H1 (cell line): Measurements from ENCODE around the gene DUOXA1. TPM values are rescaled to one million over a fixed set of nuclear protein-coding genes. Genes with fewer than 3 reads are reported as not detected.

ENCODE experiments used
- CTCF ChIA-PET: fragments of 300-600 bp; sonication (Branson Sonifier 250); formaldehyde crosslinking; loops from one replicate; lab custom pipeline; 2021; ENCODE audit not compliant: partially characterized antibody; lab: Charles Lee
- POLR2A ChIA-PET: fragments of 300-600 bp; sonication (Branson Sonifier 250); formaldehyde crosslinking; loops from one replicate; lab custom pipeline; 2021; ENCODE audit warnings: inconsistent platforms; ENCODE audit not compliant: partially characterized antibody; lab: Charles Lee
- DNase-seq, 2 experiments: peaks; one replicate each; pipeline versions ENCODE4 v3.0.0 to v3.0.0-alpha.2; 2010 to 2022; ENCODE audit warnings: low spot score in 2 of 2, low read depth in 1 of 2, mixed read lengths in 1 of 2
- FAIRE-seq: peaks from 2 replicates; lab custom pipeline; 2011; peaks lifted over from hg19 to GRCh38; lab: Jason Lieb, UNC
- H2AFZ ChIP-seq: 2 replicates; pipeline ENCODE4 v1.8.1; 2012; ENCODE audit warnings: low read length, inconsistent platforms
- H2AK5ac ChIP-seq: 2 replicates; pipeline ENCODE4 v1.6.1; 2013; ENCODE audit warnings: low read depth, low read length
- H2BK120ac ChIP-seq: replicated peaks from 2 replicates; pipeline ENCODE3; 2013; ENCODE audit warnings: low read depth, low read length, inconsistent platforms
- H2BK12ac ChIP-seq: 2 replicates; pipeline ENCODE4 v1.6.1; 2013; ENCODE audit warnings: low read depth, low read length
- H2BK15ac ChIP-seq: 2 replicates; pipeline ENCODE4 v1.6.1; 2013; ENCODE audit warnings: low read length
- H2BK20ac ChIP-seq: 2 replicates; pipeline ENCODE4 v1.6.1; 2013; ENCODE audit warnings: low read length
- H2BK5ac ChIP-seq: 2 replicates; pipeline ENCODE4 v1.6.1; 2013; ENCODE audit warnings: low read depth, low read length
- H3K14ac ChIP-seq: 2 replicates; pipeline ENCODE4 v1.6.1; 2013; ENCODE audit warnings: inconsistent platforms; ENCODE audit not compliant: insufficient read length
- H3K18ac ChIP-seq: 2 replicates; pipeline ENCODE4 v1.6.1; 2013; ENCODE audit warnings: low read length; ENCODE audit errors: extremely low read depth
- H3K23ac ChIP-seq: 2 replicates; pipeline ENCODE4 v1.6.1; 2013; ENCODE audit warnings: inconsistent platforms; ENCODE audit not compliant: insufficient read length
- H3K23me2 ChIP-seq: 2 replicates; pipeline ENCODE4 v1.6.1; 2013; ENCODE audit warnings: low read depth, low read length
- H3K27ac ChIP-seq: 2 replicates; pipeline ENCODE4 v1.6.1; 2011; ENCODE audit warnings: low read depth, low read length, inconsistent platforms
- H3K27me3 ChIP-seq, 4 experiments: replicated peaks in 1 of 4; 1 replicate in 1 of 4; 2 replicates in 3 of 4; pipeline versions ENCODE4 v1.6.1 to v1.8.1; 2011 to 2013; ENCODE audit warnings: low read length in 3 of 4, mild to moderate bottlenecking in 3 of 4, inconsistent platforms in 2 of 4, mixed read lengths in 2 of 4, moderate library complexity in 1 of 4; ENCODE audit not compliant: control insufficient read depth in 3 of 4, insufficient read depth in 3 of 4; ENCODE audit errors: extremely low read depth in 1 of 4
- H3K36me3 ChIP-seq, 4 experiments: 2 replicates each; pipeline versions ENCODE4 v1.6.1 to v1.8.1; 2011 to 2013; ENCODE audit warnings: mild to moderate bottlenecking in 4 of 4, low read length in 3 of 4, moderate library complexity in 2 of 4, control low read depth in 1 of 4, inconsistent platforms in 1 of 4; ENCODE audit not compliant: insufficient read depth in 4 of 4, control insufficient read depth in 2 of 4
- H3K4ac ChIP-seq: replicated peaks from 2 replicates; pipeline ENCODE3; 2013; ENCODE audit warnings: low read length, low read depth, mixed read lengths, inconsistent platforms; ENCODE audit not compliant: insufficient read length
- H3K4me1 ChIP-seq, 4 experiments: replicated peaks in 1 of 4; 1 replicate in 1 of 4; 2 replicates in 3 of 4; pipeline versions ENCODE4 v1.6.1 to v1.8.1; 2011 to 2013; ENCODE audit warnings: low read length in 3 of 4, inconsistent platforms in 2 of 4, mixed read lengths in 1 of 4; ENCODE audit not compliant: insufficient read depth in 4 of 4, control insufficient read depth in 3 of 4
- H3K4me2 ChIP-seq, 2 experiments: 2 replicates each; pipeline versions ENCODE4 v1.6.1 to v1.8.1; 2011 to 2013; ENCODE audit warnings: low read depth in 2 of 2, low read length in 2 of 2, control low read depth in 1 of 2, inconsistent platforms in 1 of 2, mild to moderate bottlenecking in 1 of 2; ENCODE audit not compliant: insufficient read depth in 1 of 2
- H3K4me3 ChIP-seq, 4 experiments: fragments of 200-600, 300-600 bp in 1 of 4; sonication (generic), shearing (Covaris generic), sonication (Bioruptor Twin) in 1 of 4; 2 replicates each; pipeline versions ENCODE4 v1.5.1 to v1.8.1; 2011 to 2016; ENCODE audit warnings: low read length in 4 of 4, low read depth in 3 of 4, control low read depth in 2 of 4, inconsistent platforms in 2 of 4, mild to moderate bottlenecking in 2 of 4, mixed read lengths in 1 of 4, moderate library complexity in 1 of 4; ENCODE audit not compliant: insufficient read depth in 2 of 4; ENCODE audit errors: extremely low read depth in 1 of 4
- H3K56ac ChIP-seq: replicated peaks from 2 replicates; pipeline ENCODE3; 2013; ENCODE audit warnings: low read depth, mild to moderate bottlenecking, mixed read lengths, low read length, inconsistent platforms; ENCODE audit not compliant: insufficient read length
- H3K79me1 ChIP-seq: 2 replicates; pipeline ENCODE4 v1.6.1; 2013; ENCODE audit warnings: low read depth, low read length, control low read depth
- H3K79me2 ChIP-seq, 2 experiments: 2 replicates each; pipeline versions ENCODE4 v1.6.1 to v1.8.1; 2012 to 2013; ENCODE audit warnings: low read length in 2 of 2, mild to moderate bottlenecking in 2 of 2, inconsistent platforms in 1 of 2; ENCODE audit not compliant: insufficient read depth in 2 of 2, control insufficient read depth in 1 of 2
- H3K9ac ChIP-seq, 4 experiments: replicated peaks in 1 of 4; 1 replicate in 1 of 4; 2 replicates in 3 of 4; pipeline versions ENCODE4 v1.6.1 to v1.8.1; 2011 to 2013; ENCODE audit warnings: low read depth in 3 of 4, low read length in 3 of 4, control low read depth in 2 of 4, mild to moderate bottlenecking in 2 of 4, moderate library complexity in 2 of 4, inconsistent platforms in 1 of 4; ENCODE audit errors: extremely low read depth in 1 of 4
- H3K9me3 ChIP-seq, 2 experiments: 2 replicates each; pipeline versions ENCODE4 v1.6.1 to v1.8.1; 2012 to 2013; ENCODE audit warnings: mild to moderate bottlenecking in 2 of 2, moderate library complexity in 2 of 2, control low read depth in 1 of 2, inconsistent platforms in 1 of 2, low read depth in 1 of 2, low read length in 1 of 2, mixed read lengths in 1 of 2; ENCODE audit not compliant: insufficient read depth in 2 of 2
- H4K20me1 ChIP-seq, 2 experiments: replicated peaks in 1 of 2; 2 replicates each; pipeline versions ENCODE3 to v1.8.1; 2011 to 2013; ENCODE audit warnings: inconsistent platforms in 2 of 2, low read length in 2 of 2, mild to moderate bottlenecking in 1 of 2; ENCODE audit not compliant: insufficient read depth in 2 of 2, control insufficient read depth in 1 of 2
- H4K5ac ChIP-seq: 2 replicates; pipeline ENCODE4 v1.6.1; 2013; ENCODE audit warnings: low read length, low read depth, mixed read lengths, inconsistent platforms; ENCODE audit not compliant: insufficient read length
- H4K8ac ChIP-seq: 2 replicates; pipeline ENCODE4 v1.8.0; 2013; ENCODE audit warnings: mild to moderate bottlenecking, moderate library complexity, low read length, inconsistent platforms; ENCODE audit not compliant: insufficient read depth; ENCODE audit errors: extremely low read depth
- H4K91ac ChIP-seq: replicated peaks from 2 replicates; pipeline ENCODE3; 2013; ENCODE audit warnings: low read length, mixed read lengths, inconsistent platforms; ENCODE audit not compliant: insufficient read length
- RBBP5 ChIP-seq: IDR thresholded peaks from 2 replicates; pipeline ENCODE4 v1.7.1; 2012; ENCODE audit warnings: low read depth, mild to moderate bottlenecking, inconsistent platforms, low read length, moderate library complexity, borderline replicate concordance
- WGBS, 2 experiments: shearing (Covaris generic) in 1 of 2; methylation state at CpG; one replicate each; pipeline versions ENCODE4 v1.1.6 to v1.1.7; 2013 to 2015; ENCODE audit warnings: low lambda C conversion rate in 2 of 2, mixed read lengths in 2 of 2, inconsistent platforms in 1 of 2, low coverage in 1 of 2, missing lambda C conversion rate in 1 of 2; ENCODE audit not compliant: insufficient replicate concordance in 2 of 2, insufficient coverage in 1 of 2, insufficient read length in 1 of 2; ENCODE audit errors: extremely low coverage in 1 of 2, missing lambda C conversion rate in 1 of 2; 5-methylcytosine and 5-hydroxymethylcytosine counted together
- polyA plus RNA-seq, 7 experiments: library from polyadenylated mRNA; depleted of rRNA in 3 of 7; stranded (reverse) in 5 of 7; unstranded in 2 of 7; fragments of >200 nt in 5 of 7; fragments of 200-250 nt in 2 of 7; gene quantifications; 1 replicate in 5 of 7; 2 replicates in 1 of 7; 4 replicates in 1 of 7; pipeline versions ENCODE4 v1.2.1 to v1.2.3, GENCODE V29; 2011 to 2013; ENCODE audit warnings: missing spikeins in 2 of 7, mixed read lengths in 2 of 7
- total RNA-seq: library from RNA; stranded (reverse); fragmentation: NEBNext Ultra II Directional; extraction: Animal tissue kit (Norgen Biotek cat#: 25700); gene quantifications from 2 replicates; pipeline ENCODE4 v1.2.1, GENCODE V29; 2021

DUOXA1 gene
- total and polyA plus RNA-seq, 2 of the 8 experiments (the other 6 are each of a cell fraction or from before 2014, with no cell fraction given), result 0.18 TPM; not detected in 1

DNA sequence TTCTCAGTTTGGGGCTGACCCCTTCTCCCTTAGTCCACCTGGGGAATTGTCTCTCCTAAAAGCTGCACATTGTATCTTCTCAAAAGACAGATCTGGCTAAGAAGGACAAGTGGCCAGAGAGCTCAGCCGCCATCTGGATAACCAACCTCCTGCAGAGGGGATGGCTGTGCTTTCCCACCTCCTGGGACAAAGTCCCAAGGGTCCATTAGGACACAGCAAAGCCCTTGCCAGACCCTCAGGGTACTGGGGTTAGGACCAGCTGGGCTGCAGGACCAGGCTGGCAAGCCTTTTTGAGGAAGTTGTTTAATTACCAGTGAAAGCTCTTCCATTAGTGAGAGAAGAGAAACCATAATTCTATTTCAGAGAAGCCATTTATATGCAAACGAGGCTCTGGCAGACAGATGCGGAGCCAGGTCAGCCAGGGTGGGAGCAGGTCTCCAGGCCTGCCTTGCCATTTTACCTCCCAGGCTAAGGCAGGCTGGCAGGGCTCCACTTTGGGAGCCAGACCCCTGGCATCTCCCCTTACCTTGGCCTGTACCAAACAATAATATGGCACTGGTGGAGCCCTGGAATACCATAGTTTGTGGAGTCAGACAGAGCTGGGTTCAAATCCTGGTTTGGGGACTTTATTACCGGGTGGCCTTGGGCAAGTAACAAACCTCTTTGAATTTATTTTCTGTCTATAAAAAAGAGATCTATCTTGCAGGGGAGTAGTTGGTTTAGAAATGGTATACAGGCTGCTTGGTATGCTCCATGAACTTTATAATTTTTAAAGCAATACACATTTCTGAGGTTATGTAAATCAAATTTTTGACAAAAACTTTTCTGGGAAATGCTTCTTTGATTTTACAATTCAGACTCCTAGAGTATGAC is 40.2 kb upstream of the DUOXA1 start:
- H3K9me3 ChIP-seq, result no peaks in the 10 kb centered on the region
- no peaks in the 10 kb centered on the region; the same call in 1 of the 2 replicates for H3K79me1 ChIP-seq
- ChIA-PET POLR2A (interaction anchor here (2.3 to 5.7 kb wide), 5 partner anchors 10 to 30 kb away, joined by 8 to 50 read pairs (median 20); partner anchors contain the start of gene SHF), CTCF (interaction anchor here (0.6 to 41.8 kb wide), 5 partner anchors 12 to 1884 kb away, joined by 3 to 1117 read pairs (median 5); partner anchors contain the start of gene SHF)
- H2BK12ac ChIP-seq, result no peak overlapping the region; the same call in 1 of the 2 replicates
- peak overlapping the region; percentile 4; the same call in 1 of the 2 replicates for H3K18ac ChIP-seq
- H3K27ac ChIP-seq, result no peak overlapping the region; the same call in 1 of the 2 replicates
- DNase-seq, result no peak
- no peak overlapping the region for H2BK20ac ChIP-seq
- H3K4me1 ChIP-seq, result peaks cover 0 to 19% (median 13%) of the 10 kb centered on the region in 4 experiments; a peak in 5 of 7 replicates
- H3K27me3 ChIP-seq, result no peaks in the 10 kb centered on the region
- WGBS, 2 experiments, result 41% methylated on average over 4 of the region's 4 CpGs; no CpG with 5 or more reads in 1 of the 2 experiments
- H2BK5ac ChIP-seq, result peak overlapping the region; percentile 12; the same call in 1 of the 2 replicates
- TF ChIP-seq RBBP5, result no peak
- H3K79me2 ChIP-seq, result no peaks in the 10 kb centered on the region
- H3K4me2 ChIP-seq, result peak overlapping the region; percentile 9 to 19; a peak in 2 of 4 replicates
- FAIRE-seq, result no peak
- no peak overlapping the region for H3K14ac ChIP-seq
- no peak overlapping the region for H2AK5ac ChIP-seq
- no peak overlapping the region for H2AFZ ChIP-seq
- no peak overlapping the region for H3K23ac ChIP-seq
- no peak overlapping the region; the same call in 1 of the 2 replicates for H4K8ac ChIP-seq
- no peak overlapping the region; a peak in 1 of 7 replicates for H3K9ac ChIP-seq
- H3K4ac ChIP-seq, result no peak overlapping the region
- no peak overlapping the region for H3K56ac ChIP-seq
- H2BK120ac ChIP-seq, result no peak overlapping the region
- H4K20me1 ChIP-seq, result peaks cover 2 to 4% of the 10 kb centered on the region in 2 experiments
- no peak overlapping the region for H2BK15ac ChIP-seq
- H3K4me3 ChIP-seq, result 0 out of 8 replicates have a peak overlapping the region, but pooled peaks of 1 of the 4 experiments have one; percentile 1
- no peaks in the 10 kb centered on the region; the same call in 1 of the 2 replicates for H3K23me2 ChIP-seq
- H4K5ac ChIP-seq, result no peak overlapping the region
- no peaks in the 10 kb centered on the region; a peak in 1 of 8 replicates for H3K36me3 ChIP-seq
- no peak overlapping the region for H4K91ac ChIP-seq
